Ovary (tissue), 9 donors: ENCODE results near the gene SPTA1. TPM values are rescaled to one million over a fixed set of nuclear protein-coding genes. Genes with fewer than 3 reads are reported as not detected.
"Not testable (repeated sequence)": the region's sequence is repeated elsewhere in the genome, so short reads cannot be mapped to it uniquely, and the experiment has no call there.

Experiments used
- DNase-seq, 5 donors: peaks; one replicate each; pipeline ENCODE4 v3.0.0-alpha.2; 2019 to 2020
- H3K27ac ChIP-seq, 2 donors: fragments of 200-600 bp; one replicate each; pipeline versions ENCODE4 v1.5.1 to v1.8.0; 2019 to 2022
- H3K27me3 ChIP-seq: fragments of 200-600 bp; one replicate; pipeline ENCODE4 v1.8.0; 2022
- H3K36me3 ChIP-seq: fragments of 200-600 bp; sonication (generic); one replicate; pipeline ENCODE4 v1.5.1; 2019
- H3K4me1 ChIP-seq: one replicate; pipeline ENCODE4 v1.8.1; 2013; ENCODE audit warnings: mild to moderate bottlenecking, moderate library complexity; ENCODE audit not compliant: insufficient read depth
- H3K4me3 ChIP-seq: fragments of 200-600 bp; sonication (generic); one replicate; pipeline ENCODE4 v1.5.1; 2017
- H3K9me3 ChIP-seq, 2 donors: fragments of 200-600 bp in 1 of 2; sonication (generic) in 1 of 2; one replicate each; pipeline versions ENCODE4 v1.5.1 to v1.8.1; 2013 to 2019; ENCODE audit warnings: mild to moderate bottlenecking in 1 of 2, moderate library complexity in 1 of 2
- EP300 ChIP-seq: sonication (generic); formaldehyde crosslinking; IDR thresholded peaks from one replicate; pipeline ENCODE4 v1.6.1; 2017; ENCODE audit warnings: antibody characterized with exemption
- POLR2A ChIP-seq: fragments of 450-650 bp; IDR thresholded peaks from one replicate; pipeline ENCODE4 v1.6.1; 2017; ENCODE audit warnings: antibody characterized with exemption, mild to moderate bottlenecking, moderate library complexity
- WGBS, 3 donors: extraction: QIAGEN DNeasy Blood & Tissue Kit in 1 of 3; methylation state at CpG; one replicate each; pipeline versions ENCODE4 v1.1.5 to v1.1.7; 2013 to 2017; 5-methylcytosine and 5-hydroxymethylcytosine counted together
- intact Hi-C, 4 donors: fragments of 100-400 bp; cut with DNase I; formaldehyde crosslinking; loops; one replicate each; pipeline versions ENCODE4 v1.11.0 to v1.15.1; 2022 to 2023
- polyA plus RNA-seq, 2 donors: library from polyadenylated mRNA; stranded (reverse); fragments of 200-250 nt in 1 of 2; fragments of 350-450 nt in 1 of 2; fragmentation: Illumina TruSeq in 1 of 2; extraction: RNeasy Lipid Tissue Mini Kit (QIAGEN cat#74804) in 1 of 2; gene quantifications; one replicate each; pipeline ENCODE4 v1.2.3, GENCODE V29; 2013 to 2014
- total RNA-seq, 7 donors: library from RNA; depleted of rRNA in 2 of 7; stranded (reverse); fragments of >200 nt in 2 of 7; fragmentation: NEBNext Ultra II Directional in 3 of 7; extraction: Animal tissue kit (Norgen Biotek cat#: 25700) in 3 of 7; gene quantifications; one replicate each; pipeline versions ENCODE4 v1.1.0 to v1.2.4, GENCODE V29; 2016 to 2023
- TF ChIP-seq, protein P1 (sequence below), 3 donors: fragments of 450-650 bp in 2 of 3; fragments of 200-600 bp in 1 of 3; IDR thresholded peaks; one replicate each; pipeline versions ENCODE4 v1.5.1 to v1.8.0; 2016 to 2022; ENCODE audit warnings: antibody characterized with exemption in 3 of 3, mild to moderate bottlenecking in 1 of 3
- donor health status: DM: no; HTN: no; CAD: no; lungs with moderate emphysema.
- donor health status: DM: no; HTN: no; CAD: no.
- donor health status: Bipolar disorder and iron deficiency.
- donor health status: DM: yes; HTN: yes; CAD: no.
- donor health status: DM: no; HTN: no; CAD: no.
- donor health status: DM: yes; HTN: yes; CAD: no.

Gene SPTA1
- total and polyA plus RNA-seq, 9 donors: 0.07 to 1.8 (median 0.17) TPM; not detected in 2

DNA sequence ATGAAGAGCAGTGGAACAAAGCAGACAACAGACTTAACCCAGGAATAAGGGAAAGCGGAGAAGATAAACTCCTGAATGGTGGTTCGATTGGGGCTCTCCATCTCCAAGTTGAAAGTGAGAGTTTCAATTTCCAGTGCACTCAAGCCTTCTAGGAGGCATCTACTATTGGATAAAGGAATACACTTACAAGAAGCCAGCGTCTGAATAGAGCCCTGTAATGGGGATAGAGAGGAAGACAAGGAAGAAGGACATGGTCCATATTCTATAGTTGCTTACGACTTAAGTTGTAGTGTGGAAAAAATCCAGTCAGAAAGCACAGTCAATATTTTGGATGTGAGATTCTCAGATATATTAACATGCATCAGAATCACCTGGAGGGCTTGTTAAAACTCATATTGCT lies 14.0 kb upstream of the SPTA1 start, which contains the start of gene OR6K2:
OR6K2 (minus strand) TSS at position 101 of the 400 bp plus-strand sequence; CDS start at position 101, 0 bp downstream.
- TF ChIP-seq, protein P1, sequence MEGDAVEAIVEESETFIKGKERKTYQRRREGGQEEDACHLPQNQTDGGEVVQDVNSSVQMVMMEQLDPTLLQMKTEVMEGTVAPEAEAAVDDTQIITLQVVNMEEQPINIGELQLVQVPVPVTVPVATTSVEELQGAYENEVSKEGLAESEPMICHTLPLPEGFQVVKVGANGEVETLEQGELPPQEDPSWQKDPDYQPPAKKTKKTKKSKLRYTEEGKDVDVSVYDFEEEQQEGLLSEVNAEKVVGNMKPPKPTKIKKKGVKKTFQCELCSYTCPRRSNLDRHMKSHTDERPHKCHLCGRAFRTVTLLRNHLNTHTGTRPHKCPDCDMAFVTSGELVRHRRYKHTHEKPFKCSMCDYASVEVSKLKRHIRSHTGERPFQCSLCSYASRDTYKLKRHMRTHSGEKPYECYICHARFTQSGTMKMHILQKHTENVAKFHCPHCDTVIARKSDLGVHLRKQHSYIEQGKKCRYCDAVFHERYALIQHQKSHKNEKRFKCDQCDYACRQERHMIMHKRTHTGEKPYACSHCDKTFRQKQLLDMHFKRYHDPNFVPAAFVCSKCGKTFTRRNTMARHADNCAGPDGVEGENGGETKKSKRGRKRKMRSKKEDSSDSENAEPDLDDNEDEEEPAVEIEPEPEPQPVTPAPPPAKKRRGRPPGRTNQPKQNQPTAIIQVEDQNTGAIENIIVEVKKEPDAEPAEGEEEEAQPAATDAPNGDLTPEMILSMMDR (IDR thresholded peaks at IDR 0.05): no peak
- TF ChIP-seq EP300: no peak
- H3K9me3 ChIP-seq: no peaks in the 10 kb centered on the region
- no peaks in the 10 kb centered on the region for H3K36me3 ChIP-seq
- WGBS, 3 donors: 85 to 87% (median 86%) methylated on average over 4 of the region's 4 CpGs
- intact Hi-C loops: no loop called here
- no peak for DNase-seq
- no peaks in the 10 kb centered on the region for H3K27me3 ChIP-seq
- no peak within 1 kb of the TSS for H3K4me3 ChIP-seq
- no peak within 1 kb of the TSS for H3K27ac ChIP-seq
- no peaks in the 10 kb centered on the region for H3K4me1 ChIP-seq

DNA sequence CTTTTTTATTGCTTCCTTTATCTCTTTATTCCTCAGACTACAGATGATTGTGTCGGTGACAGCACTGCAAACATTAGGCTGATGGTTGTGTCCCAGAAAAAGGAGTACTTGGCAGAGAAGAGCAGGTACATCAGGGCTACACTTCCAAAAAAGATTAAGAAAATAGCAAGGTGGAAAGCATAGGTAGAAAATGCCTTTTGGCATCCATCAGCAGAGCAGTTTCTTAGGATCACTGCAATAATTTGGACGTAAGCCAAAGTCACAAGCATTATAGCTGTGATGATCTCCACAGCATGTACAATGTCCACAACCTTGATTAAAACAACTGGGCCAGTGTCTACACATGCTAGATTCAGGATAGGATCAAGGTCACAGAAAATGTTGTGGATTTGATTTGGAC lies 8.1 kb upstream of the SPTA1 start:
- Histone ChIP-seq H3K4me1 (no peaks in the 10 kb centered on the region), H3K4me3 (no peak overlapping the region), H3K27ac (no peak overlapping the region), H3K27me3 (no peaks in the 10 kb centered on the region), H3K36me3 (no peaks in the 10 kb centered on the region), H3K9me3 (no peaks in the 10 kb centered on the region)
- DNase-seq: no peak
- TF ChIP-seq EP300 (no peak), POLR2A (no peak)
- TF ChIP-seq, protein P1 (IDR thresholded peaks at IDR 0.05): no peak
- 81 to 86% (median 83%) methylated on average over 2 of the region's 2 CpGs for WGBS, 3 donors
- intact Hi-C loops: no loop called here

DNA sequence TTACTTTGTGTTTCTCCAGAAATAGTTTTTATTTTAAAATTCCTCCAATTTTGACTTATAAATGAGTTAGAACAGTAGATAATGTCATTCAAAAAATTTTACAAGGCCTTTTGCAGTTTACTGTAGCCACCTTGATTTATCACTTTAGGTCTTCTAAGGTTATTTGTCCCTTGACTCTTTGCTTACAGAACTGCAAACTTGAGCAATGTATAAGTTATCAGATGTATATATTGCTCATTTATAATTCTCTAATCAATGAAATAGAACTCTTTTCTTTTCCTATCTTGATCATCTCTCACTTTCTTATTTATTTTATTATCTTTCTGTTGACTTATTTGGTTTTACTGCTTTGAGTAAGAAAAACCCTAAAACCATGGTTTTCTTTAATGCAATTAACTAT lies 5.8 kb upstream of the SPTA1 start:
- Histone ChIP-seq H3K9me3 (no peaks in the 10 kb centered on the region), H3K27ac (no peak overlapping the region), H3K4me3 (no peak overlapping the region), H3K4me1 (no peaks in the 10 kb centered on the region), H3K36me3 (no peaks in the 10 kb centered on the region), H3K27me3 (no peaks in the 10 kb centered on the region)
- intact Hi-C loops: no loop called here
- no peak for DNase-seq
- TF ChIP-seq POLR2A (no peak), EP300 (no peak)
- TF ChIP-seq, protein P1 (IDR thresholded peaks at IDR 0.05): no peak

DNA sequence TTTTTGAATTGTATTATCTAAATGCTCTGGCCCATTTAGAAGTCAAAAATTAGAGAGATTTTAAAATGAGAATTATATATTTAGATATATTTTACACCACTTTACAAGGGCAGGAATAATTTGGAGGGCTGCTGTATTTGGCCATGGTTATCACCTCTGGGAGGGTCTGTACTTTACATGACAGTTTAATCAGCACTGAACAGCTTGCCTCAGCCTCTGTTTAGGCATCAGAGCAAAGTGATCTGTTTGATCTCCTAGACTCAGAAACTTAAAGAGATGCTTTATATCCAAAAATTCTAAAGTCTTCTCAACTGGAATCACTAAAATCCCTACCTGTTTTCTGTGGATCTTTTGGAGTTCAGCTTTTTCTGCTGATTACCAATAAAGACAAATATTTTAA lies 5.4 kb upstream of the SPTA1 start:
- intact Hi-C loops: no loop called here
- no peaks in the 10 kb centered on the region for H3K27me3 ChIP-seq
- TF ChIP-seq, protein P1 (IDR thresholded peaks at IDR 0.05): no peak
- TF ChIP-seq EP300 (no peak), POLR2A (no peak)
- H3K9me3 ChIP-seq: no peaks in the 10 kb centered on the region
- no peak overlapping the region for H3K4me3 ChIP-seq
- H3K4me1 ChIP-seq: no peaks in the 10 kb centered on the region
- DNase-seq: no peak
- H3K36me3 ChIP-seq: no peaks in the 10 kb centered on the region
- H3K27ac ChIP-seq: no peak overlapping the region

DNA sequence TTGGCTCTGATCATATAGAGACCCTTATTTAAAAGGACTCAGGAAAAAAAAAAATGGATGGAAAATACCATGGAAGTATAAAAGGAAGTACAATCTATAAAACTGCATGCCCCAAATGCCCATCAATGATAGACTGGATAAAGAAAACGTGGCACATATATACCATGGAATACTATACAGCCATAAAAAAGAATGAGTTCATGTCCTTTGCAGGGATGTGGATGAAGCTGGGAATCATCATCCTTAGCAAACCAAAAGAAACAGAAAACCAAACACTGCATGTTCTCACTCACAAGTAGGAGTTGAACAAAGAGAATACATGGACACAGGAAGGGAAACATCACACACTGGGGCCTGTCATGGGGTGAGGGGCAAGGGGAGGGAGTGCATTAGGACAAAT lies 4.6 kb upstream of the SPTA1 start:
- H3K4me1 ChIP-seq, H3K4me3 ChIP-seq, H3K27me3 ChIP-seq, H3K9me3 ChIP-seq, intact Hi-C loops, H3K36me3 ChIP-seq, DNase-seq, H3K27ac ChIP-seq: not testable (repeated sequence)
- WGBS, 3 donors: 70 to 87% (median 73%) methylated on average over 1 of the region's 1 CpG
